SIG-M5 treated with dmso at 0.1 percent for 504 hours (cell line): ENCODE data around the gene GPER1.
"Not testable (repeated sequence)": the region's sequence is repeated elsewhere in the genome, so short reads cannot be mapped to it uniquely, and the experiment has no call there.

Source experiments
- DNase-seq: peaks from one replicate; lab custom pipeline; 2025; ENCODE audit not compliant: unreplicated experiment; lab: John Stamatoyannopoulos, UW

Gene GPER1

DNA sequence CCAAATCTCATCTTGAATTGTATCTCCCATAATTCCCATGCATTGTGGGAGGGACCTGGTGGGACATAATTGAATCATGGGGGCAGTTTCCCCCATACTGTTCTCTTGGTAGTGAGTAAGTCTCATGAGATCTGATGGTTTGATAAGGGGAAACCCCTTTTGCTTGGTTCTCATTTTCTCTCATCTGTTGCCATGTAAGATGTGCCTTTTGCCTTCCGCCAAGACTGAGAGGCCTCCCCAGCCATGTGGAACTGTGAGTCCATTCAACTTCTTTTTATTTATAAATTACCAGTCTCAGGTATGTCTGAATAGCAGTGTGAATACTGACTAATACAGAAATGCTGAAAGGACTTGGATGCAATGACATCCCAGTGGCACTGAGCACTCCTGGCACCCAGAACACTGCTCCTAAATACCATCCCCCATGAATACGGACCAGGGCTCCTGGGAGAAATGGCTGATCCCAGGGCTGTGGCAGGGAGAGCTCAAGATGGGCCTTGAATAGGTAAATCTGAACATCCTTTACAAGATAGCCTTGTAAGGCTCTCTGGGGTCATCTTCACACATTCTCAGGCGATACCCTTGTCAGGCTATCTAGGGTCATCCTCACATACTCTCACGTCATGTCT lies 52.7 kb downstream of the GPER1 start:
- DNase-seq: no peak

DNA sequence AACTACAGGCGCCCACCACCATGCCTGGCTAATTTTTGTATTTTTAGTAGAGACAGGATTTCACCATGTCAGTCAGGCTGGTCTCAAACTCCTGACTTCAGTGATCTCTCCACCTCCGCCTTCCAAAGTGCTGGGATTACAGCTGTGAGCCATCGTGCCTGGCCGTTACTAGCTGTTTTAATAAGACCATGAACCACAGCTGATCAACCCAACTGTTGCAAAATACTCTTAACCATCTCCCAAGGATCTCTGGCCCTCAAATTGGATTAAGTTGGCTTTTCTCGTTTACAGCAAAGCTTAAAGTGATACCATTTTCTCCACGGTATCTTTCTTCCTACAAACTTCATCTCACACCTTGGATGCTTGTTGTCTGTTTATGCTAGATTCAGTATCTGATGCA lies 53.7 kb downstream of the GPER1 start:
- DNase-seq: no peak

GRCh38 chr7:1142051-1142635 lies 54.2 kb downstream of the GPER1 start:
- no peak for DNase-seq

DNA sequence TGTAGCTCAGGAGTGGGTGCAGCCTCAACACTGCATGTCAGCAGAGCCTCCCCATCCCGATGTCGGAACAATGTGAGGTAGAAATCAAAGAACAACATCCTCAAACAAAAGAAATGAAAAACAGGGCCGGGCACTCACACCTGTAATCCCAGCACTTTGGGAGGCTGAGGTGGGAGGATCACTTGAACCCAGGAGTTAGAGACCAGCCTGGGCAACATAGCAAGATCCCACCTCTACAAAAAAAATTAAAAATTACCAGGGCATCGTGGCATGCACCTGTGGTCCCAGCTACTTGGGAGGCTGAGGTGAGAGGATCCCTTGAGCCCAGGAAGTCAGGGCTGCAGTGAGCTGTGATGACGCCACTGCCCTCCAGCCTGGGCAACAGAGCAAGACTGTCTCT lies 55.1 kb downstream of the GPER1 start:
- DNase-seq: not testable (repeated sequence)
